GM19238 (cell line): ENCODE data around the gene NAT8L.

ENCODE experiments used
- DNase-seq: peaks from one replicate; pipeline ENCODE4 v3.0.0; 2011; ENCODE audit warnings: low spot score; ENCODE audit not compliant: insufficient read length

Gene NAT8L

GRCh38 chr4:2090642-2091041, 31.5 kb downstream of the NAT8L start:
- no peak for DNase-seq

DNA sequence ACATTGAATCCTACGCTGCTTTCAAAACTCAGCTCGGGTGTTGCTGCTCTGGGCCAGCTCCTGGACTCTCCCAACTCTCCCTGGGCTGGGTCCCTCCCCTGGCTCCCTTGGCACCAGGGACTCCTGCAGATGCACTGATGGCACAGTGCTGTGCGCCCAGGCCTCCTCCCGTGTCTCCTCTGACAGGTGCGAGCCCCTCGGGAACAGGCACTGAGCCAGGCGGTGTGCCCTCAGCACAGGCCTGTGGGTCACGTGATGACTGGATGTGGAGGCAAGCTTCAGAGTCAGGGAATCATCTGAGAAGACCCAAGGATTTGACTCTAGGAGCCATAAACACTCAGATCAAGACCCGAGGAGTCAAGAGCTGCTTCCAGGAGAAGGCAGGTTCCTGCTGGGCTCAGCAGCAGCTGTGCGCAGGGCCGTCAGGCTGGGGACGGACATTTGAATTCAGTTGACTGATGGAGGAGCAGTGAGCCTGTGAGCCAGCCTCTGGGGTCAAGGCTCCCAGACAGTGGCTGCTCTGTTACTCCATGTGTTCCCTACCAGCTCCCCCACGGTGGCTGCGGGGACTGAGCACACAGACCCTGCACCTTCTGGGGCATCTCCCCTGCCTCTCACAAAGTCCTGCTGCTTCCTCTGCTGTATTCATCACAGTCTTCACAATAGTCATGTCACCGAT, 33.0 kb downstream of the NAT8L start:
- DNase-seq, result no peak

- no peak for DNase-seq
Measured at GRCh38 chr4:2092669-2093053, 33.5 kb downstream of the NAT8L start.

- no peak for DNase-seq
Measured at GRCh38 chr4:2093265-2093664, 34.1 kb downstream of the NAT8L start.

DNA sequence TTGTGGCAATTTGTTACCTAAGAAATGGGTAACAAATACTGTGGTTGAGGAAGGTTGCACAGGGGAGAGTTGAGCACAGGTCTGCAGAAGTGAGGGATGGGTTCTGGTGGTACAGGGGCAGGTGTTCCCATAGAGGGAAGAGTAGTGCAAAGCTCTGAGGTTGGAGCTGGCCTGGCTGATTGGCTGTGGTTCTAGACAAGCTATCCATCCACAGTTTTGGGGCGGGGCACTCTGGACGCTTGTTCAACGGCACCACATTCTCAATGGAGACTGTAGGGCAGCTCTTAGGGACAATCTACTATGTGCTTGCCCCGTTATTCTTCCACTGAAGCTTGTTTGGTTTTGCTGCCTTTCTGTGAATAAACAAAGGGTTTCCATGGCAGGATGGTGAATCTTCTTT, 35.4 kb downstream of the NAT8L start:
- no peak for DNase-seq

DNA sequence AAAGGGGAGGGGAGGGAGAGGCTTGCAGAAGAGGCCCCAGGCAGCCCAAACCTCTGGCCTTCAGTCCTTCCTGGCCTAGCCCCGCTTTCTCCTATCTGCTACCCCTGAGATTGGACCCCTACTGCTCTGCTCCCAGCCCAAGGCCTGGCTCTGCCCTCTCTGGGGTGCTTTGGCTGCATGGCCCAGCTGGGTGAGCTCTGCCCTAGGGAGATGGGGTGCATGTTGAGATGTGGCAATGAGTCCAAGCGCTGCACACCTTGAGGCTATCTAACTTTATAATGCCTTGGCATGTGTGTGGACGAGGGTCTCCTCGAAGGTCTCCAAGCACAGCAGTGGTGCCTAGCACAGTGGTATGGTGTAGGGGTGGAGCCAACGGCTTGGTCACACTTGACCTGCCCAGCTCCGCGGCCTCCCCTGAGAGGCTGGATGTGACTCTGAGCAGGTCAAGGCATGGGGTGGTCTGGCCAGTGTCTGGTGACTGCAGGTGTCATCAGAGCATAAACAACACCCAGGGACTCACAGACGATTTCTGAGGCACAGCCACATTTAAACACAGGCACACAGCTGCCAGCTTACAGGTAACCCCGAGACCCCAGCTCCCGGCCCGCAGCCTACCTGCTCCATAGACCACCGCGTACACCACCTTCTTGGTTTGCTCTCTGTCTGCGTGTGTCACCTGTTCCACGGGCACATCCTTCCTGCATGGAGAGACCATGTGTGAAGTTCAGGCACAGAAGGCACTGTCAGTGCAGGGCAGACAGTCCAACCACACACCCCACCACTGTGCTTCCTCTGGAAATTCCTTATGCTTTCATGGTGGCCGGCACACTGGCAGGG, 36.3 kb downstream of the NAT8L start:
- no peak for DNase-seq

DNA sequence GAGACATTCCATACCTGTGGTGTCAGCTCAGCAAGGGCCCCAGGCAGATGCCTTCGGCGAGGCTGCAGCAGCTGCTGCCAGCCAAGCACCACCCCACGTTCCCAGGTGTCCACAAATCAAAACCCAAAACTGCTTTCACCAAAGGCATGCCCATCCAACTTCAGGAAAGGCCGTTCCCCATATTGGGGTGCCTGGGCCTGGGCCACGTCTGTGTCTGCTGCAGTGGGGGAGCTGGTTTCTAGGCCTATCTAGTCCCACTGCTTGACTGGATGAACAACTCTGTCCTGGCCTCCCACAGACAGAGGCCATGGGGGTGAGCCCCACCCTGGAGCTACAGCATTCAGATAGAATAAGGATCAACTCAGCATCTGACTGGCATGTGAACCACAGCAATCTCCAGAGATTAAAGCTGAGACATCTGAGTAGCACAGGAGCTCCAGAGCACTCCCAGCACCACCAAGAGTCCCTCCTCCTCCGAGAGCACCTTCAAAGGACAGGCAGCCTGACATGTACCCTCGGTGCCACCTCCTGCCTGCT, 37.0 kb downstream of the NAT8L start:
- no peak for DNase-seq

DNA sequence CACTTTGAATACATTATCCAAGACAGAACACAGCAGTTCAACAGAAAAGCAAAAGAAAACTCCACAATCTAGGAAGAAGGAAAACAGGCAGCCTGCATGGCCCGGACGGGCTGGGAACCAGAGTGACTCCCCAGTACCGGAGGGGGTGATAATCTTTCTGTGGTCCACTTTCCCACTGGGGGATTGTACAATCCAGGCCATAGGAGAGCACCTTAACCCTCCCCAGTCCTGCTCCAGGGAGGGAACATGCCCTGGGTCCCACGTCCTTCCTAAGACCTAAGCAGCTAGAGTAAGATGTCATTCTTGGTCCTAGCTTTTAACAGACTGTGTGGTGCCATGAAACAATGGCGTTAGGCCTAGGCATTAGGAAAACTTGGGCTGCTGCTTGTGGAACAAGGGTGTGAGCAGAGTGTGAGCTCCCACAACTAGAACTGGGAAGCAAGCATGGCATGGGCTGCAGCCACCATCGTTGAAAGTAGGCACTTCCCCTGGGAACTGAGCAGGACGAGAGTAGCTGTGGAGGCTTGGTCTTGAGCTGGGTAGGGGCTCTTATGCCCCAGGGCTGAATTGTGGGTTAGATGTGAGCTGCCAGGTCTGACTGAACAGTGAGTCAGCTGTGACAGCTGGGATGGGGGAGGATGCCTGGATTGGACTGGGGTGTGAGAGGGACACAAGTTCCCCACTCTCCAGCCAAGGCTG, 42.4 kb downstream of the NAT8L start:
- no peak for DNase-seq

GRCh38 chr4:2102045-2102883, 43.1 kb downstream of the NAT8L start:
- no peak for DNase-seq

GRCh38 chr4:2103127-2103842, 44.2 kb downstream of the NAT8L start:
- no peak for DNase-seq

GRCh38 chr4:2103843-2104547, 44.9 kb downstream of the NAT8L start:
- no peak for DNase-seq

GRCh38 chr4:2104556-2105345, 45.6 kb downstream of the NAT8L start:
- no peak for DNase-seq

- no peak for DNase-seq
Measured at GRCh38 chr4:2105559-2105958, 46.4 kb downstream of the NAT8L start.

- no peak for DNase-seq
Measured at GRCh38 chr4:2116687-2117400, 57.7 kb downstream of the NAT8L start.
